HG02943 (cell line): ENCODE measurements around the gene PIGBOS1.

Experiments
- ATAC-seq: cut with Tn5 transposase; IDR thresholded peaks from one replicate; pipeline ENCODE4 v1.9.1; 2021; ENCODE audit warnings: mild to moderate bottlenecking, low read depth, moderate library complexity; ENCODE audit not compliant: unreplicated experiment

Gene PIGBOS1, protein sequence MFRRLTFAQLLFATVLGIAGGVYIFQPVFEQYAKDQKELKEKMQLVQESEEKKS

GRCh38 chr15:55318588-55319494, at the start of gene PIGBOS1, which contains the start of gene PIGB:
Gene PIGBOS1 (minus strand): TSS chr15:55319123. CDS start chr15:55317792, 1,331 bp downstream.
Gene PIGB (plus strand): TSS chr15:55319222. CDS start chr15:55319251, 29 bp downstream.
- ATAC-seq, result peak; percentile 90

DNA sequence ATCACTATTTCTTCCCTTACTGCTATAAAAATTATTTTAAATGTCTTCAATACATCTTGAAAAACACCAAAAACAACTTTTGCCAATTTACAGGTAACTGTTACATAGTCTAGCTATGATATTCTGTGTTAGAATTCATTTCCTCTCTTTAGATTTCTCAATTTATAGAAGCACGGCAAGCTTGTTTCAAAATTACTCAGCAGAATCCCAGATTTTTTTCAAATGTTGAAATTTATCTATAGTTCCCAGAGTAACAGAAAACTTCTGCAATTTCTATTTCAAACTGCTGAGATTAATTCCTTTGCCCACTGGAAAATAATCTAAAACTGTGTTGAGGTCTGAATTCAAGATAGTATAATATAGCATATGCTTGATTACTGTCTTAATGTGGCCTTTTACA, 48.1 kb upstream of the PIGBOS1 start:
- no peak for ATAC-seq

- ATAC-seq, result no peak
Measured at GRCh38 chr15:55362641-55363040, 43.7 kb upstream of the PIGBOS1 start.

- ATAC-seq, result no peak
Measured at GRCh38 chr15:55361048-55361447, 42.1 kb upstream of the PIGBOS1 start.

DNA sequence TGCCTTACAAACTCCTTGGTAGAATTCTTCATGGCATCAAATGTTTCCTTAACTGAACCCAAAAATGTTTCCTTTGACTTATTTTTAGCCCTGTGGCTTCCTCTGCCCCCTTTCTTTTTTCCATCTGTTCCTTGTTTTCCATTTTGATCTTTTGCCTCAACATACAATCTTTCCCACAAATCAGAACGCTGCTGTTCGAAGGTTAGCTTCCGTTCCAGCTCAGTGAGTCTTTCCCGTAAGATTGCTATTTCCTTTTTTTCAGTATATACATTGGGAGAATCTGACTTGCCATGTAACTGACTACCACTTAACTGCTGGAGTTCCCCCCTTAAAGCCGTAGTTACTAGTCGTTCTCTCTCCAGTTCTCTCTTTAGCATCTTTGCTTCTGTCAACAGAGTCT, 41.3 kb upstream of the PIGBOS1 start:
- ATAC-seq, result no peak

DNA sequence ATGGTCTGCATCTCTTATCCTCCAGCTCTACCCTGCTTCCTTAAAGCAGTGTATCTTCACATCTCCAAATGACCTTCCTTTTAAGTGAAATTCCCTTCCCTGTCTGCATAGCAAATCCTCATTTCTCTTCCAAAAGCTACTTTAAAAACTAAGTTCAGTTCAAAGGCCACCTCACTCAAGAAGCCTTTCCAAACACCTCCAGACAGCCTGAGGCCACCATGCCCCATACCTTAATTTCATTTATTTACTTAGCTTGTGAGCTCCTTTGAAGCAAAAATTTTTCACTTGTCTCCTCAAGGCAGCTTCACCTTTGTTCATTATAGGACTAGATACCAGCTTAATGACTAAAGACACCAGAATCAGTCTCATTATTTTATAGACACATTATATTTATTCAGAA, 39.5 kb upstream of the PIGBOS1 start:
- ATAC-seq, result no peak

GRCh38 chr15:55357774-55358173, 38.9 kb upstream of the PIGBOS1 start:
- no peak for ATAC-seq

- no peak for ATAC-seq
Measured at GRCh38 chr15:55356985-55357585, 38.2 kb upstream of the PIGBOS1 start.

GRCh38 chr15:55353025-55353424, 34.1 kb upstream of the PIGBOS1 start:
- ATAC-seq, result no peak

DNA sequence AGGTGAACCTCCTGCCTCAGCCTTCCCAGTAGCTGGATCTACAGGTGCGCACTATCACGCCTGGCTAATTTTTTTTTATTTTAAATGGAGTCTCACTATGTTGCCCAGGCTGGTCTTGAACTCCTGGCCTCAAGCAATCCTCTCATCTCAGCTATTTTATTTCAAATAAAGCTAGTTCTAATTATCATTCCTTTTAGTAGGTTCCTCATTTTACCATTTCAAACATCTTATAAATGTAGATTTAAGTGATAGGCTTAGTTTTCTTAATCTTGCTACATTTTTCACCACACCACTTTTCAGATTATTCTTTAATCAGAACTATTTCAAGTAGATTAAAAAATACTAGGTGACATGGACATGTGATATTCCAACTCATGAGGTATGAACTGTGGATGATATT, 30.4 kb upstream of the PIGBOS1 start:
- no peak for ATAC-seq

DNA sequence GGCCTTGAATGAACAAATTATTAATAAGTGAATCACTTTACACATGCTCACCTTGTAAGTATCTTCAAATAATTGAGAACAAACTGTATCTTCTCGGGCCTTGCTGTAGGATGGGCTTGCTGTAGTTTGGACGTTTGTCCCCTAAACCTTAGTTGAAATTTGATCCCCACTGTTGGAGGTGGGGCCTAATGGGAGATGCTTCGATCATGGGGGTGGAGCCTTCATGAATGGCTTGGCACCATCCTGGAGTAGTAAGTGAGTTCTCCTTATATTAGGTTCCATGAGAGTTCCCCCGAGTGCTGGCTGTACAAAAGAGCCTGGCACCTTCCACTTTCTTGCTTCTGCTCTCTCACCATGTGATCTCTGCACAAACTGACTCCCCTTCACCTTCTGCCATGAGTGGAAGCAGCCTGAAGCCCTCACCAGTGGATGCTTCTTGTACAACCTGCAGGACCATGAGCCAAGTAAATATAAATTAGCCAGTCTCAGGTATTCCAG, 29.4 kb upstream of the PIGBOS1 start:
- ATAC-seq, result no peak

- no peak for ATAC-seq
Measured at GRCh38 chr15:55344206-55344605, 25.3 kb upstream of the PIGBOS1 start.

DNA sequence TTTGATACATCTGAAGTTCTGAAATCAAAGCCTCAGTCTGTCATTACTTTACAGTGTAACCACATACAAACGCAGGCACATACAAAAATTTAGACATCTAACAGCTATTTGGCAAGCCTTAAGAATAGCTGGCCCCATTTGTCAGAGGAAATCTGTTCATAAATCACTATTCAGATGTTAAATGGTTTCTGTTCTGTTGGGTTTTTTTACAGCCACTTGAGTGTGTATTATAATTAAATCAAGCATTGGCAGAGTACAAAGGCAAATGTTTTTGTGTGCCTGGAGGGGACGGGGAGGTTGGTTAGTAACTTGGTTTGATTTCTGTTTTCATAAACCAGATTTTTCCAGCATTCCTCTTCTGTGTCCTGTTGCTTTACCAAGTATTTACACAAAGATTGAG, 24.2 kb upstream of the PIGBOS1 start:
- no peak for ATAC-seq

DNA sequence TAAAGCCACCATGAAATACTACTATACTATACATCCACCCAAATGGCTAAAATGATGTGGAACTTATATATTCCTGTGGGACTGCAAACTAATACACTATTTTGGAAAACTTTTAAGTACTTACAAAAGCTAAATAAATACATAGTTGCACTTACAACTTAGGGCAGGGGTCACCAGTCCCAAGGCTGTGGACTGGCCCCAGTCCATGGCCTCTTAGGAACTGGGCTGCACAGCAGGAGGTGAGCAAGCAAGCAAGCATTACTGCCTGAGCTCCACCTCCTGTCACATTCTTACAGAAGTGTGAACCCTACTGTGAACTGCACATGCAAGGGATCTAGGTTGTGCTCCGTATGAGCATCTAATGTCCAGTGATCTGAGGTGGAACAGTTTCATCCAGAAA, 18.2 kb upstream of the PIGBOS1 start:
- ATAC-seq, result no peak

DNA sequence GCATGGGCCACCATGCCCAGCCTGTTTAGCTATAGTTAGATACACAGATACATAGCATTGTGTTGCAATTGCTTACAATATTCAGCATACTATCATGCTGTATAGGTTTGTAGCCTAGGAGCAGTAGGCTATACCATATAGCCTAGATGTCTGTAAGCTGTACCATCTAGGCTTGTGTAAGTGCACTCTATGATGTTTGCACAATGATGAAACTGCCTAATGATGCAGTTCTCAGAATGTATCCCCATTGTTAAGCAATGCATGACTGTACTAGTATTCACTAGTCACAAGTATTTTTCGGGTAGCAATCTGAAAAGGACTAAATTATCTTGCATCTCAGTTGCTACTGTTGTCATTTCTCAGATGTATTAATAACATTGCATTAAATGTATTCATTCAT, 16.1 kb upstream of the PIGBOS1 start:
- ATAC-seq, result no peak

- no peak for ATAC-seq
Measured at GRCh38 chr15:55334371-55334770, 15.4 kb upstream of the PIGBOS1 start.

DNA sequence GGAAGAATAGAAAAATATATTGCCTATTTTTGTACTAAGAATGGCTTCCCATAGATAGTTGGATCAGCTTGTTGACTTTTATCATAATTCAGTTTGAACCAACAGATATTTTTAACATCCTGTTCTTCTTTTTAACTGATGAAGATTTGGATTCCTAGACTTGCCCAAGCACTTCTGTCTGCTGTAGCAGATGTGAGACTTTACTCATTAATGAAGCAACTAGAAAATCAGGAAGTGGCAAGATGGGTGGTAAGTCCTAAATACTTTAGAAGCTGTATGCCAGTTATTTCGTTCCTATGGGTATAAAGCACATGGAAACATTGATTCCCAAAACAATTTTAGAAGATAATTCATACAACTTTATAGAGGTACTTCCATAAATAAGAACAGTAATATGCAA, 8.5 kb upstream of the PIGBOS1 start:
- no peak for ATAC-seq

DNA sequence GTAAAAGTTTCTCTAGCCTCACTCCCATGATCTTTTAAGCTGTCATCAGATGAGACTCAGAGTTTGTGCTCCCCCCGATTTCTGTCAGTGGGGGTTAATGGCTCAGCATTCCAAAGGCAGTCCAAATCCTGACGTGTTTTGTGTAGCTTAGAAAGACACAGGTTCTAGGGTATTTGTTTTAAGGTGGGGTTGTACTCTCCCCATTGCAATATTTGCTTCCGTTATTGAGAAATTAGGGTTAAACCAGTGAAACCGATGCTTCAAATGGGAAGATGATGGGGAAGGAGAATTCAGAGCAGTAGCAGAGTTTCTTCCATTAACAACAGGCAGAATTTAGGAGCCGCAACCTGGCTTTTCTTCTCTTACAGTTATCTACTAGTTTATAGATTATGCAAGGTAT, 3.5 kb upstream of the PIGBOS1 start:
- no peak for ATAC-seq

DNA sequence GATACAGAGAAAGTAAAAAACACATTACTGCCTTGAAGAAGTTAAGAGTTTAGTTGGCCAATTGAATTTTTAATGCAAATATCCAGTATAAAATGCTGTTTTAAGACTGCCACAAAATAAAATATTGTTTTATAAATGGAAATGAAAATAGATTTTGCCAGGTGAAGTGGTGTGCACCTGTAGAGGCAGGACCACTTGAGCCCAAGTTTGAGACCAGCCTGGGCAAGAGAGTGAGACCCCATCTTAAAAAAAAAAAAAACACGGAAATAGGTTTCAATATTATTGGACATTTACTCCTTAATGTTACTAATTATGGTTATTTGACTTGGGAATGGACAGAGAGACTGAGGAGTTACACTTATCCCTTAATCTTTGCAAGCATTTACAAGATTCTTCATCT, 2.0 kb upstream of the PIGBOS1 start:
- ATAC-seq, result no peak

- no peak for ATAC-seq
Measured at GRCh38 chr15:55320238-55320550, 1.3 kb upstream of the PIGBOS1 start.

- ATAC-seq, result no peak
Measured at GRCh38 chr15:55319537-55320237, 764 bp upstream of the PIGBOS1 start.
